PC-9 (cell line): ENCODE measurements around the gene GTF2F2.

Experiments used
- CTCF ChIP-seq: fragments of 200-600 bp; sonication (generic); conservative IDR thresholded peaks from 2 replicates; pipeline ENCODE4 v1.6.1; 2017; ENCODE audit warnings: mixed run types, antibody characterized with exemption, mild to moderate bottlenecking, moderate library complexity
- EZH2 ChIP-seq: fragments of 200-600 bp; sonication (generic); IDR thresholded peaks from 2 replicates; pipeline ENCODE4 v1.8.0; 2017; ENCODE audit warnings: antibody characterized with exemption, low read depth

- no peak for TF ChIP-seq EZH2
- no peak for TF ChIP-seq CTCF
Observed at GRCh38 chr13:45133396-45134118, 13.2 kb downstream of the GTF2F2 start.
